ENCODE data around the gene PAPLN.

The PAPLN gene

GRCh38 chr14:73239393-73240241 is 2.3 kb downstream of the PAPLN start:
- no peak overlapping the region for H3K4me3 ChIP-seq (ENCODE audit: low read depth, low read length)
- DNase-seq (ENCODE audit: low read depth) = no peak
- no peak for TF ChIP-seq CTCF (IDR thresholded peaks at IDR 0.05; ENCODE audit: insufficient read depth, low read depth, low read length, missing control alignments)

GRCh38 chr14:73240816-73241480 is 3.6 kb downstream of the PAPLN start:
- DNase-seq (ENCODE audit: low read depth) = peak; percentile 24
- no peak overlapping the region for H3K4me3 ChIP-seq (ENCODE audit: low read depth, low read length)
- TF ChIP-seq CTCF (IDR thresholded peaks at IDR 0.05; ENCODE audit: insufficient read depth, low read depth, low read length, missing control alignments) = no peak

GRCh38 chr14:73241481-73242165 is 4.3 kb downstream of the PAPLN start:
- DNase-seq (ENCODE audit: low read depth) = no peak
- TF ChIP-seq CTCF (IDR thresholded peaks at IDR 0.05; ENCODE audit: insufficient read depth, low read depth, low read length, missing control alignments) = no peak
- H3K4me3 ChIP-seq (ENCODE audit: low read depth, low read length) = no peak overlapping the region

DNA sequence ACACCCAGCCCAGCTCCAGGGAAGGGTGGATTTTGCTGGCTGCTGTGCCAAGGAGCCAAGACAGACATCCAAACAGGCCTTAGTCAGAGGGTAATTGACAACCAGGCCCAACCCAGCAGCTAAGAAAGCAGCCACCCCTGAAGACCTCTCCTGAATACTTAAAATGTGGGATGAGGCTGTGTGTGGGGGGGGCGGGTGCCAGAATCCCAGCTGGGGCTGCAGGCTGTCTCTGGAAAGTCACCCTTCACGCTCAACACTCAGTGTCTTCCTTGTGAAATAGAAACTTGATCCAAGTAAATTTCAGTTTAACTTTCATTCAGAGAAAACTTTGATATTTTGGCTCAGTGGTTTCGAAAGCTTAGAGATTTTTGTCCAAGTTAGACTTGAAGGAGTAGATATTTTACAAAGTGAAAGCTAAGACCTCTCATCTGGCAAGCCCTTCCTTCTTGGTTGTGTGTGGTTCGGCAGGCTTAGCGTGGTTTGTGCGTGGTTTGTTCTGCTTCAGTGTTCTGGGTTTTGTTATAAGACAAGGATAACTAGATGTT is 5.1 kb downstream of the PAPLN start:
- peak; percentile 80 for DNase-seq (ENCODE audit: low read depth)

GRCh38 chr14:73243341-73243740 is 6.0 kb downstream of the PAPLN start:
- no peak for TF ChIP-seq CTCF (IDR thresholded peaks at IDR 0.05; ENCODE audit: insufficient read depth, low read depth, low read length, missing control alignments)

More for the DNA sequence above, 5.1 kb downstream of the PAPLN start:
- H3K4me3 ChIP-seq (ENCODE audit: low read depth, low read length) = peak overlapping the region; percentile 1; the same call in 1 of the 2 replicates
- TF ChIP-seq CTCF (IDR thresholded peaks at IDR 0.05; ENCODE audit: insufficient read depth, low read depth, low read length, missing control alignments) = no peak

DNA sequence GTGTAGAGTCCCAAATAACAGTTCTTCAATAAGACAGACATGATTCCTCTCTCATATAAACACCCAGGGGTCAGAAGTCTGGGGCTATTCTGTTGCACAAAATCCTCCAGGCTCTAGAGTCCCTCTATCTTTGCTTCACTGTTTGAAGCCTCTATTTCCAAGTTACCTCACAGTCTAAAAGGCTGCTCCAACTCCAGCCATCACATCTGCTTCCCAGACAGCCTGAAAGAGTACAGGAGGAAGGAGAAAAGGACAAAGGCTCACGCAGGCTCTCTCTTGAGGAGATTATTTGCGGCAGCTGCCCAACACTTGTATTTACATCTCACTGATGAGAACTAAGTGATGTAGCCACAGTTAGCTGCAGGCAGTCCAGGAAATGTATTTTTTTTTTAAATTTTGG is 6.4 kb downstream of the PAPLN start:
- no peak for TF ChIP-seq CTCF (IDR thresholded peaks at IDR 0.05; ENCODE audit: insufficient read depth, low read depth, low read length, missing control alignments)
- no peak overlapping the region for H3K4me3 ChIP-seq (ENCODE audit: low read depth, low read length)
- DNase-seq (ENCODE audit: low read depth) = no peak

More at GRCh38 chr14:73243341-73243740, 6.0 kb downstream of the PAPLN start:
- no peak overlapping the region for H3K4me3 ChIP-seq (ENCODE audit: low read depth, low read length)
- no peak for DNase-seq (ENCODE audit: low read depth)
